IgD-negative memory B cell (primary cell): Measurements from ENCODE around the gene FBXO24. TPM values are rescaled to one million over a fixed set of nuclear protein-coding genes. Genes with fewer than 3 reads are reported as not detected.

Source experiments
- polyA plus RNA-seq: library from polyadenylated mRNA; unstranded; fragments of 300-500 nt; fragmentation: Illumina TruSeq; gene quantifications from one replicate; pipeline ENCODE4 v1.2.3, GENCODE V29; 2021

The FBXO24 gene
- polyA plus RNA-seq, 1 donor from 2014 or later, result 0.36 TPM

Other genes with a start within 250 kb of the FBXO24 start
- 14.3 TPM for gene PILRB, start 228.2 kb upstream of the FBXO24 start, polyA plus RNA-seq
- 2.3 TPM for gene PILRA, start 212.8 kb upstream of the FBXO24 start, polyA plus RNA-seq
- 12.1 TPM for gene ZCWPW1, start 157.6 kb upstream of the FBXO24 start, polyA plus RNA-seq
- gene MEPCE, start 156.5 kb upstream of the FBXO24 start, polyA plus RNA-seq, result 19.8 TPM
- gene PPP1R35, start 149.8 kb upstream of the FBXO24 start, polyA plus RNA-seq, result 39.3 TPM
- 0.78 TPM for gene SPACDR, start 122.1 kb upstream of the FBXO24 start, polyA plus RNA-seq
- gene TSC22D4, start 107.1 kb upstream of the FBXO24 start, polyA plus RNA-seq, result 25.6 TPM
- not detected for gene NYAP1, start 102.4 kb upstream of the FBXO24 start, polyA plus RNA-seq
- gene AGFG2, start 47.1 kb upstream of the FBXO24 start, polyA plus RNA-seq, result 7.3 TPM
- 0.73 TPM for gene SAP25, start 12.4 kb upstream of the FBXO24 start, polyA plus RNA-seq
- 160 TPM for gene LRCH4, start 199 bp upstream of the FBXO24 start, polyA plus RNA-seq
- gene PCOLCE, start 16.0 kb downstream of the FBXO24 start, polyA plus RNA-seq, result 0.98 TPM
- 14.4 TPM for gene MOSPD3, start 26.2 kb downstream of the FBXO24 start, polyA plus RNA-seq
- gene TFR2, start 55.2 kb downstream of the FBXO24 start, polyA plus RNA-seq, result 0.44 TPM
- gene ACTL6B, start 70.1 kb downstream of the FBXO24 start, polyA plus RNA-seq, result not detected
- gene GNB2, start 87.4 kb downstream of the FBXO24 start, polyA plus RNA-seq, result 62.7 TPM
- gene GIGYF1, start 107.9 kb downstream of the FBXO24 start, polyA plus RNA-seq, result 2.6 TPM
- 48.6 TPM for gene POP7, start 119.8 kb downstream of the FBXO24 start, polyA plus RNA-seq
- not detected for gene EPO, start 134.1 kb downstream of the FBXO24 start, polyA plus RNA-seq
- not detected for gene ZAN, start 147.3 kb downstream of the FBXO24 start, polyA plus RNA-seq
- gene EPHB4, start 241.2 kb downstream of the FBXO24 start, polyA plus RNA-seq, result not detected